Measurements from ENCODE around the gene LECT2. TPM values are rescaled to one million over a fixed set of nuclear protein-coding genes. Genes with fewer than 3 reads are reported as not detected.

Gene LECT2
- total RNA-seq = not detected
- long read RNA-seq, donor 1 = 0 reads
- long read RNA-seq, donor 2 = 0 reads

DNA sequence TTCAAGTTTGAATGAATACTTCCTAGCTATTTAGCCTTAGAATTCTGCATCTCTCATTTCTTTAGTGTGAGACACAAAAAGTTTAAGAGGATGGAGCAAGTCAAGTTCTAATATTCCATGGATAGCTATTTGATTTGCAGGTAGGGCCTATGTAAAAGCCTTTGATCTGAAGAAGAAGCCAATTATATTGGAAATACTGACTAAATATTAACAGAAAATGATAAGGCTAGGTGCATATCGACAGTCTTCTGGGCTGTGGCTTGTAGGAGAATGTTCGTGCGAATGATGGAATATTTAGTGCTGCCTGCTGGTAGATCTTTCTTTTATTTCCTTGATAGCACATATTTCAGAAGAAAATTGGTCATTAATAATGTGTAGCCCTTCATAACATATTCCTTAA lies at the start of gene LECT2:
LECT2 (minus strand) TSS at position 85 of the 400 bp plus-strand sequence. CDS start 150 bp downstream, outside the sequence.
- DNase-seq (ENCODE audit: low spot score) = no peak

DNA sequence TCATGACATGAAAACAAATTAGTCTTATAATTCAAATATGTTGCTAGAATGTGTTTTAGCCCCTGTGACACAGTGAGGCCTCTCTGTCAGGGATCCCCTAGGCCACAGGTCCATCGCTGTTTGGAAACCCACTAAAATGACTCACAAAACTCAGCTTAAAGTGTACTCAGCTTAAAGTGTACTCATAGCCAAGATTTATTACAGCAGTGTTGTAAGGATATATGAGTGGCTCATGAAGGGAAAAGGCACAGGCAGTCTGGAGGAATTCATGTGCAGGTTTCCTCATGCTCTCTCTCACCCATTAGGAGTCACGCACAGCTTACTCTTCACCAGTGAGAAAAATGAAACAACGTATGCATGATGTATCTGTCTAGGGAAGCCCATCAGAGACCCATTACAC lies 49.7 kb upstream of the LECT2 start:
- DNase-seq (ENCODE audit: low spot score) = no peak
- intact Hi-C loops (cut with DNase I) = no loop called here

More for the DNA sequence above, at the start of gene LECT2:
- intact Hi-C loops (cut with DNase I) = no loop called here

DNA sequence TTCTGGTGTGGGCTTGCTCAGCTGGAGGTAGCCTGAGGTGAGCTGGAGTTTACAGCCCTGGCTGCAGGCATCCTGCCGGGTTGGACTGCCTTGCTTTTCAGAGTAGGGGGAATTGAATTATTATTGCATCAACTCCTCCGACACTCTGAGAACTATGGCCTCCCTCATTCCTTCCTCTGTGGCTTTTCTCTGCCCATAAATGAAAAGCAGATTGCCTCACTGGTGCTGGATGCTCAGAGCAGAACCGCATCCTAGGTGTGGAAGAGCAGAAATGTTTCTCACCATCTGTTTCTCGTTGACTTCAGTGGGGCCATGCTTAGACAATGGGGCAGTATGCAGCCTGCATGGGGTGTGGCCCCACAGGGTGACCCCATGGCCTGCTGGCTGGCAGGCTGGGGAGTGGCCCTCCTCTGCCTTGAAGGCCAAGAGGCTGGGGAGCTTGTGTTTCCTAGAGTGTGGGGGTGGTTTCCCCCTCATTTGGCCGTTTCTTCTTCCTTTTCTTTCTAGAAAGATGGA lies 46.7 kb upstream of the LECT2 start:
- intact Hi-C loops (cut with DNase I) = no loop called here
- no peak for DNase-seq (ENCODE audit: low spot score)

DNA sequence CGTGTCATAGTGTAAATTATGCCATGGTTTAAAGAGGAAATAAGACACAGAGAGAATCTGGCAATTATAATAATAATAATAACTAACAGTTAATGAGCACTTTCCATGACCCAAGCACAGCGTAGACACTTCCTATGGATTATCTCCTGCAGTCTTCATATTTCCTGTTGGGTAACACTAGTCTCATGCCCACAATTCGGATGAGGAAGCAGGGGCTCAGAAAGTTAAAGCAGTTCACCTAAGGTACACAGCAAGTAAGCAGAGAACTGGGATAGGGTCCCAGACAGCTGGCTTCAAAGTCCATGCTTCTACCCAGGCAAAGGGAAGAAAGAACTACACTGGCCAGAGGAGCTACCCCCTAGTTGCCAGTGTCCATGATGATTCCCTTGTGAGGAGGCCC lies 46.1 kb upstream of the LECT2 start:
- DNase-seq (ENCODE audit: low spot score) = no peak
- intact Hi-C loops (cut with DNase I) = no loop called here

DNA sequence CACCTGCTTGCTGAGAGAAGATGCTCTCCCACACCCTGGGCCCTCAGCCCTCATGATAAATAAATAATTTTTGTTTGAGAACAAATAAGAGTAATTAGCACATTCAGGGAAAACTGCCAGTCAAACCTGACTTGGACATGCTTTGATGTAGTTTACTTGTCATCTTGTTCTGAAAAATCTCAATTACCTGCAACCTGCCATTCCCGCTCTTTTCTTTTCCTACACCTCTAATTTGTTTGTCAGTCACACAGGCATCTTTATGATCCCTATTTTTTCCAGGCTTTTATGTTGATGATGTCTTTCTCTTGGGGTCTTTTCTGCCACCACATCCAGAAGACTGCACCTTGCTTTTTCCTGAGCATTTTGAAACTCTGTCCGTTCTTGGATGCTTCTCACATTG lies 45.4 kb upstream of the LECT2 start:
- intact Hi-C loops (cut with DNase I) = no loop called here

DNA sequence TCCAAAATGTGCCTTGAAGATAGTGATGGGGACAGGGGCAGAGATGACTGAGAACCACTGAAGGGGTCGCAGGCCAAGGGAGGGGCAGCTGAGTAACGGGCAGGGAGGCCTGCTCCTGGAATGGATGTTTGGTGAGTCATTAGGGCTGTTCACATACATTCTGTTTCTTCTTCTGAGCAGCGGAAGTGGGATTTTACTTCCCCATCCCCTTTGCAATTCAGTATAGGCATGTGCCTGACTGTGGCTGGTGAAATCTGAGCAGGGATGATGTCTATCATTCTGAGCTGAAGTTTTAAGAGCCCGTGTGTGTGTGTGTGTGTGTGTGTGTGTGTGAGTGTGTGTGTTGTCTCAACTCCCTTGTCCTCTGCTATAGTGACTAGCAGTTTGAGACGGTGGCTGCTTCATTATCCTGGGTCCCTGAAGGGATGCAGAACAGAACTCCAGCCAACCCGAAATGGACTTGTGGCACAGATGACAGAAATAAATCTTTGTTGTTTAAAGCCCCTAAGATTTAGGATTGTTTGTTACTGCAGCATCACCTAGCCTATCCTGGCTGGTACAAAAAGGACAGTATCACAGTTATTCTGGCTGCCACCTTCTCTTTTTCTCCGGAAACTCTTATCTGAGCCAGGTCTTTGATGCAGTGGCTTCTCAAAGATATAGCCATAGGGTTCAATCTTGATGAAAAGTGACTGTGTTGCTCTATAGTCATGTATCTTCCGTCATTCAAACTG lies 44.8 kb upstream of the LECT2 start:
- intact Hi-C loops (cut with DNase I) = no loop called here
- no peak for DNase-seq (ENCODE audit: low spot score)

More for the DNA sequence above, 45.4 kb upstream of the LECT2 start:
- DNase-seq (ENCODE audit: low spot score) = no peak

DNA sequence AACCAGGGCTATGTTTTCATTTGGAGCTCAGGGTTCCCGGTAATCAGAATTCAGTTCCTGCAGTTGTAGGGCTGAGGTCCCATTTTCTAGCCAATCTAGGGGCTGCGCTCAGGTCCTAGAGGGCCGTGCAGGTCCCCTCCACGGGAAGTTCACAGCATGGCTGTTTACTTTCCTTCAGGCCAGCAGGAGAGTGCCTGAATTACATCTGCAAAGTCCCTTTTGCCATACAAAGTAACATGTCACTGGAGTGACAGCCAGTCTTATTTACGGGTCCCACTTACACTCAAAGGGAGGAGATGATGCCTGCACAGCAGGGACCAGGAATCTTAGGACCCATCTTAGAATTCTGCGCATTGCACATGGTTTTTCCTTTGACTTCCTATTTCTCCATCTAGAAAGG lies 44.1 kb upstream of the LECT2 start:
- DNase-seq (ENCODE audit: low spot score) = no peak
- intact Hi-C loops (cut with DNase I) = no loop called here

DNA sequence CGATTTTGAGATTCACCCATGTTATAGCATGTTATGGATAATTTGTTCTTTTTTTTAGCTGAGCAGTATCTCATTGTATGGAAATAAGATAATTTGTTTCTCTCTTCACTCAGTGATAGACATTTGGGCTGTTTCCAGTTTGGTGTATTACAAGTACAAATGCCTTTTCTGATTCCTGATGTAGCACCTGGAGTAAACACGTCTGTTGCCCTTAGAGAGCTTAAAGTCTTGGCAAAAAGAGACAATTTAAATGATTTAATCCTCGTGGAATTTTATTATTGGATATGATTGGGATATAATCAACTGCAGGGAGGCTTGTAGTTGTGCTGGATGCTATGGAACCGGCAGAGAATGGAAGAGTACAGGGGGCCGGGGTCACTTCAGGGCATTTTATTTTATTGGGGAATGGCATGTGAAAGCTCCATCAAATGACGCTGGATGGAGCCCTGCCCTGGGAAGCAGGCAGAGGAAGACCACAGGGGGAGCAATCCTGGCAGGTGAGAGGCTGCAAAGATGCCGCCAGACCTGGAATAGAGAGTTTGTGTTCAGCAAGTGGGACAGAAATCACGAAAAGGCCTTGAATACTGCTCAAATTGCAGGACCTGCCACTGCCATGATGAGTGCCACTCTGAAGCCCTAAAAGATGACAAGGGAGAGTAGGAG lies 43.0 kb upstream of the LECT2 start:
- no peak for DNase-seq (ENCODE audit: low spot score)
- intact Hi-C loops (cut with DNase I) = no loop called here

DNA sequence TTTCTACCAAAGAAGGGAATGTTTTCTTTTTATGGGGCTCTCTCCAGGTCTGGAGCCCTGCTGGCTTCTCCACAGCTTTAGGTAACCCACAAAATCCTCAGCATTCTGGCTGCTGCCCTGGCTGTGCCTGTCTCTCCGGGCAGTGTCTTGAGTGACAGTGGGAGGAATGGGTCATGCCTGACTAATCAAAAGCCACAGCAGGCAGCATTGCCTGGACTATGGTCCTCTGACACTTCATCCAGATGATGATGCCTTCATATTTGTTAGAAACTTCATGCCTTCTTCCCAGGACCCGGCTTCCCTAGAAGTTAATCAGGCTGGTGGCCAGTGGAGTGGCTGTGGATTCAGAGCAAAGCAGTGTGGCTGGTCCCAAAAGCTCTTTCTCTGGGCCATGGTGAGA lies 41.8 kb upstream of the LECT2 start:
- DNase-seq (ENCODE audit: low spot score) = no peak
- intact Hi-C loops (cut with DNase I) = no loop called here

DNA sequence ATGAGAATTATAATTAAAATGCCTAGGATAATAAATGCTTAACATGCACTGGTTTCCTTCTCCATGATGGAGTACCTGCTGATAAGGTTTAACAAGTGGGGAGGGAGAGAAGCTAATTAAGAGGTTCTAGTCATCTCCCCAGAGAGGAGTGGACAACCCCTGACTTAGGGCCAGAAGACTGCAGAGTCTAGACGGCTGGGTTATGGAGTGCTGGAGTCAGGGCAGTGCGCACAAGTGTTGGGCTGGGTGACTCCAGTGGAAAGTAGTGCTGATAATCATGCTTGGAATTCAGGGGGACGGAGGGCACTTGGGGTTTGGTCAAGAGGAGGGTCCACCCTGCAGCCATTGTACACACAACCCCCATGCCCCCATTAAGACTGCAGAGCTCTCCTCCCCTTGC lies 41.2 kb upstream of the LECT2 start:
- intact Hi-C loops (cut with DNase I) = no loop called here
- no peak for DNase-seq (ENCODE audit: low spot score)

DNA sequence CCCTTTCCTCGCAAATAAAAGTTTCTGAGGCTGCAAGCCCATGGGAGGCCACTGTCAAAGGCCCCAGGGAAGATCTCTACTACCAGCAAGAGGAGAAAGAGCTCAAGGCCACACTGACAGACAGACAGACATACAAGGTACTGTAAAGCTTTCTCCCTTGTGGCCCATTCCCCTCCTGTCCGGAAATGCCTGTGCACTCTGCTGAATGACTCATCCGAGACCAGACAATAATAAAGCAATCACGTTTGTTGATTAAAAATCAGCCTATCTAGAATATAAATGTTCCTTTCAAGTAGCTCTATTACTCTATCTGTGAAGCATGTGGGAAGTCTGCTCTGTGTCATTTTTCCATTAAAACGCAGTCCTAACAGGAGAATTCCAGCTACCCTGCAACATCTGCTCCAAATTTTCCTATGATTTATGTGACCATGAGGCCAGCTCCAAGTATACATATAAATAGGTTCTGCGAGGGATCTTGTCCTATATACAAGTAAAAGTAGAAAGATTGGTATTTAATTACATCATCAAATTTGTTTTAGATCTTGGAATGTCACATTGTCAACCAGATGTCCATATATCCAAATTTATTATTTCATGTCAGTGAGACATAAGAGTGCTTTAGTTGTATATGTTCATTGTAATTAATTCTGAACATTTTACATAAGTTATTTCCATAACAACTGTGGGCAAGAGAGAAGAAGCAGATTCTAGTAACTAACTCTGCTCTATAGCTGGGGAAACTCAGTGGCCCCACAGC lies 39.3 kb upstream of the LECT2 start:
- DNase-seq (ENCODE audit: low spot score) = no peak
- intact Hi-C loops (cut with DNase I) = no loop called here

DNA sequence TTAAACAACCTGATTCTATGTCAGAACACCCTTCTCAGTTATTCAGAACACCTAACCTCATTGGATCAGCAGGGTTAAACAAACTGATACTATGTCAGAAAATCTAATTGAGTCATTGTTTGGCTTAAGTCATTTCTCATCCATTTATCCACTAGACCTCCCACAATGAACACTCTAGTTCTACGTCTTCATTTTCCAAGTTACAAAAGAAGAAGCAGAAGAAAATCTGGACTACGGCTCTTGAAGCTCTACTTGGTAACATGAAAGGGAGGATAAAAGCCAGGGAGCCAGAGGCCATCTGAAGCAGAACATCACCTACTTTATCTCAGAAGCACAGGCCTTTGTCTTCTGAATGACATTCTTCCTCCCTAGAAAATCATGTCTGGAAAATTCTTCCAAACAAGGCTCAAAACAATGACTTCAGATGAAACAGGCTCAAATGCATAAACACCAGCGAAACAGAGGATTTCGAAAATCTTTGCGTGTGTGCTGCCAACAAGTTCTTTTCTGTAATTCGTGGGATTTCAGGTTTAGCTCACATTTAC lies 38.6 kb upstream of the LECT2 start:
- no peak for DNase-seq (ENCODE audit: low spot score)
- intact Hi-C loops (cut with DNase I) = no loop called here

DNA sequence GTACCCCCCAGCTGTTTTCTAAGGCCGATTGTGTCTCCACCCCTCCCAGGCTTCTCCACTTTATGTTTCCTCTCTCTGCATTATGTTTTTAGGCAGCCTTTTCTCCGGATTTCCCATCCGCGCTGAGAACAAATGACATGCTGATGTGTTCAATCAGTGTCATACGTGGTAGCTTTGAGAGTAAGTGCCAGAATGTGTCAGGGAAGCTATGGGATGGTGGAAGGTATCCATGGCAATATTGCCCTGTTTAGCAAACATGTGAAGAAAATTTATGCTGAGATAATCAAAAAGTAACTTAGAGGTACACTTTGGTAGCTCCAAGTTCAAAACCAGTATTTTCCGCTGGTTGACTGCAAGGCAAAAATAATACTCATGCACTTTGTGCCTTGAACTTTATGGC lies 36.6 kb upstream of the LECT2 start:
- no peak for DNase-seq (ENCODE audit: low spot score)
- intact Hi-C loops (cut with DNase I) = no loop called here

DNA sequence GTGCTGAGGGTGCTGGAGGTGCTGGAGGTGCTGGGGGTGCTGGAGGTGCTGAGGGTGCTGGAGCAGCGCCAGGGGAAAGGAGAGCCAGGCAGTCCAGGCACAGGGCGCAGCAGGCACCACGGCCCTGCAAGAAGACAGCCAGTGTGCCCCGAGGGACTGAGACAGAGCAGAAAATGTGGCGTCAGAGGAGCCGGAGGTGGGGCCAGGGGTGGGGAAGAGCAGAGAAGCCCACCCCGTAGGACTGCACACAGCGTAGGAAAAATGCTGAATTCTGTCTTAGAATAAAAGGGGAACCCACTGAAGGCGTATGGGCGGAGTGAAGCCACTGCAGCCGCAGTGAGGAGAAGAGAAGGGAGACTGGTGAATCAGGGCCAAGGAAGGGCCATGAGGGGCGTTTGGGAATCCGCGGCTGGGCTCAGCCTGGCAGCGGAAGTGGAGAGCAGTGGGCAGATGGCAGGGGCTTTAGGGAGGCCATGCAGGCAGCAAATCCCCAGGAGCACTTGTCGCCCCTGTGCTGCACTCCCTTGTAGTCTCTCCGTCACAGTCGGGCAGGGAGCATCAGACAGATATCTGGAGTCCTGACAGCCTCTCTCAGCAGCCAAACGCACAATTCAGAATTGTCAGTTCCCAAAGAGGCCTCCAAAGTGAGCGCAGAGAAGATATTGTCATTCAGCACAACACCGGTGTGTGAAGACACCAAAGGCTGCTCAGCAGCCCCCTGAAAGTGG lies 35.9 kb upstream of the LECT2 start:
- intact Hi-C loops (cut with DNase I) = no loop called here
- no peak for DNase-seq (ENCODE audit: low spot score)

DNA sequence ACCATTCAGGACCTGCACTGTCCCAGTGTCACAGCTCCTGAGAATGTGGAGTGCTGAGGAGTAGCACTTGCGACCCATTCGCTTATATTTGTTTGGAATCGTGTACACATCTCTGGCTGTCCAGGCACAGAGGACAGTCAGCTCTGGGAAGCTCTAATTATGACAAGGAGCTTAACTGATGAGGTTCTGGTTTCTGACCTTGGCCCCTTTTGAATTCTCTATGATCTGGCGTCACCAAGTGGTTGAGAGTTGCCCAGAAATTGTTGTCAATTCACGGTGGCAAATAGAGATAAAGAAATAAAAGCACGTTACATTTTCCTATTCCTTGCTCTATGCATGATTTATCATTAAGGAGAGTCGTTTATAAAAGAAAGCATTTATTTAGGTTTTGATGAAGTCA lies 34.9 kb upstream of the LECT2 start:
- intact Hi-C loops (cut with DNase I) = no loop called here
- DNase-seq (ENCODE audit: low spot score) = no peak

DNA sequence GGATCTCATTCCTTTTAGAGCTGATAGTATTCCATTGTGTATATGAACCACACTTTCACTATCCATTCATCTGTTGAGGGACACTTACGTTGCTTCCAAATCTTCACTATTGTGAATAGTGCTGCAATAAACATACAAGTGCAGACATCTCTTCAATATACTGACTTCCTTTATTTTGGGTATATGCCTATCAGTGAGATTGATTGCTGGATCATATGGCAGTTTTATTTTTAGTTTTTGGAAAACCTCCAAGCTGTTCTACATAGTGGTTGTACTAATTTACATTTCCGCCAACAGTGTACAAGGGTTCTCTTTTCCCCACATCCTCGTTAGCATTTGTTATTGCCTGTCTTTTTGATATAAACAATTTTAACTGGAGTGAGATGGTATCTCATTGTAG lies 33.8 kb upstream of the LECT2 start:
- DNase-seq (ENCODE audit: low spot score) = no peak
- intact Hi-C loops (cut with DNase I) = no loop called here

DNA sequence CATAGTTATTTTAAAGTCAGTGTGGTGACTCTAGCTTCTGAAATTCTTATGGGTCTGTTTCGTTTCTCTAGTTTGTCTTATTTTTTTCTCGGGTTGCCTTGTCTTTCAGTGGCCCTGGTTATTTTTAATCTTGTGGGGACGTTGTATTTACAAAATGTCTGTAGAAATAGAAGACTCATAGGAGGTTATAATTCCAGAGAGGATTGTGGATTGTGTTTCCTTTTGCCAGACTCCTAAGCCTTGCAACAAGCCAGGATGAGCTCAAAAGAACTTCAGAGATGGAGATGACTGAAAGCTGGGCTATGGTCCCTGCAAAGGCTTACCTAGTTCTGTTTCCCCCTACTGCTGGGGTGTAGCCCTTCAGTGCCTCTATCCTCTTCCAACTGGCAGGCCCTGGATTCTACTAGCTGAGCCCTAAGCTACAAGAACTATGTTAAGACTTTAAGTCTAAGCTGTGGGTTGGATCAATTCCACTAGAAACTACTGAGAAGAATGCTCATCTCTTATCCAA lies 32.2 kb upstream of the LECT2 start:
- intact Hi-C loops (cut with DNase I) = no loop called here
- no peak for DNase-seq (ENCODE audit: low spot score)

DNA sequence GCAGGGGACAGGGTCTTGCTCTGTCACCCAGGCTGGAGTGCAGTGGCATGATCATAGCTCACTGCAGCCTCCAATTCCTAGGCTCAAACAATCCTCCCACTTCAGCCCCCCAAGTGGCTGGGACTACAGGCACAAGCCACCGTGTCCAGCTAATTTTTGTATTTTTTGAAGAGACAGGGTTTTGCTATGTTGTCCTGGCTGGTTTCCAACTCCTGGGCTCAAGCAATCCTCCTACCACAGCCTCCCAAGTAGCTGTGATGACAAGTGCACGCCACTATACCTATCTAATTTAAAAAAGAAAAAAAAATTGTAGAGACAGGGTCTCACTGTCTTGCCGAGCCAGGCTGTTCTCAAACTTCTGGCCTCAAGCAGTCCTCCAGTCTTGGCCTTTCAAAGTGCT lies 31.6 kb upstream of the LECT2 start:
- DNase-seq (ENCODE audit: low spot score) = no peak

DNA sequence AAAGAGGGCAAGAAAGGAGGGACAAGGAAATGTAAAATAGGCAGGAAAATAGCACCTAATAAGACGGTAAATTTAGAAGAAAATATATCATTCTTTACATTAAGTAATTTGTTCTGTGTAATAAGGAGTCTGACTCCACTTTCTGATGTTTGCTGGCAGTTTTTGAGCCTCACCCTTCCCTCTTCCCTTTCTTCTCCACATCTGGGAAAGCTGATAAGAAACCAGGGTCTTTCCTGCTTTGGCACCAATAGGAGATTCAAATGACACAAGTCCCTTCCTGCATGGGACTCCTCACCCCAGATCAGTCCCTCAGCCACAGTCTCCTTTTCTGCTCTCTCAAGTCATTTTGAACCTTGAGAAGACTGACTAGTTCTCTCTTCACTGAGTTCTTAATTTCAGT lies 31.2 kb upstream of the LECT2 start:
- intact Hi-C loops (cut with DNase I) = no loop called here
- no peak for DNase-seq (ENCODE audit: low spot score)

More for the DNA sequence above, 31.6 kb upstream of the LECT2 start:
- intact Hi-C loops (cut with DNase I) = no loop called here
